Measurements from ENCODE around the gene SPAG8. TPM values are rescaled to one million over a fixed set of nuclear protein-coding genes. Genes with fewer than 3 reads are reported as not detected.

The SPAG8 gene
- total RNA-seq, 1 donor from 2014 or later, result not detected

GRCh38 chr9:35811381-35812024 lies 559 bp downstream of the SPAG8 start:
- peaks cover 11% of the 10 kb centered on the region for H3K27me3 Mint-ChIP-seq (ENCODE audit: unreplicated experiment)
- peak overlapping the region; percentile 75 for H3K4me3 Mint-ChIP-seq (ENCODE audit: unreplicated experiment)
- no peaks in the 10 kb centered on the region for H3K36me3 Mint-ChIP-seq (ENCODE audit: unreplicated experiment)
- H3K4me1 Mint-ChIP-seq (ENCODE audit: low read depth, unreplicated experiment), result peaks cover 31% of the 10 kb centered on the region
- peaks cover 22% of the 10 kb centered on the region for H3K9me3 Mint-ChIP-seq (ENCODE audit: unreplicated experiment)
- peak overlapping the region; percentile 76 for H3K27ac Mint-ChIP-seq (ENCODE audit: unreplicated experiment)
- TF ChIP-seq CTCF (IDR thresholded peaks at IDR 0.05; ENCODE audit: partially characterized antibody, unreplicated experiment), result no peak
- no peak for DNase-seq

GRCh38 chr9:35810122-35810521 lies 1.9 kb downstream of the SPAG8 start:
- no peak overlapping the region for H3K4me3 Mint-ChIP-seq (ENCODE audit: unreplicated experiment)
- peaks cover 15% of the 10 kb centered on the region for H3K9me3 Mint-ChIP-seq (ENCODE audit: unreplicated experiment)
- H3K27me3 Mint-ChIP-seq (ENCODE audit: unreplicated experiment), result peaks cover 9% of the 10 kb centered on the region
- no peak for TF ChIP-seq CTCF (IDR thresholded peaks at IDR 0.05; ENCODE audit: partially characterized antibody, unreplicated experiment)
- DNase-seq, result no peak
- peaks cover 24% of the 10 kb centered on the region for H3K4me1 Mint-ChIP-seq (ENCODE audit: low read depth, unreplicated experiment)
- no peak overlapping the region for H3K27ac Mint-ChIP-seq (ENCODE audit: unreplicated experiment)
- H3K36me3 Mint-ChIP-seq (ENCODE audit: unreplicated experiment), result no peaks in the 10 kb centered on the region

- Mint-ChIP-seq H3K9me3 (ENCODE audit: unreplicated experiment) (peaks cover 9% of the 10 kb centered on the region), H3K4me1 (ENCODE audit: low read depth, unreplicated experiment) (peaks cover 15% of the 10 kb centered on the region), H3K27me3 (ENCODE audit: unreplicated experiment) (peaks cover 3% of the 10 kb centered on the region), H3K27ac (ENCODE audit: unreplicated experiment) (no peak overlapping the region), H3K36me3 (ENCODE audit: unreplicated experiment) (no peaks in the 10 kb centered on the region), H3K4me3 (ENCODE audit: unreplicated experiment) (no peak overlapping the region)
- no peak for DNase-seq
- no peak for TF ChIP-seq CTCF (IDR thresholded peaks at IDR 0.05; ENCODE audit: partially characterized antibody, unreplicated experiment)
These were observed 3.6 kb downstream of the SPAG8 start for GRCh38 chr9:35808433-35808832.

- no peak overlapping the region for H3K4me3 Mint-ChIP-seq (ENCODE audit: unreplicated experiment)
- peaks cover 6% of the 10 kb centered on the region for H3K9me3 Mint-ChIP-seq (ENCODE audit: unreplicated experiment)
- peaks cover 1% of the 10 kb centered on the region for H3K36me3 Mint-ChIP-seq (ENCODE audit: unreplicated experiment)
- no peak overlapping the region for H3K27ac Mint-ChIP-seq (ENCODE audit: unreplicated experiment)
- no peak for TF ChIP-seq CTCF (IDR thresholded peaks at IDR 0.05; ENCODE audit: partially characterized antibody, unreplicated experiment)
- no peak for DNase-seq
- no peaks in the 10 kb centered on the region for H3K27me3 Mint-ChIP-seq (ENCODE audit: unreplicated experiment)
- peaks cover 2% of the 10 kb centered on the region for H3K4me1 Mint-ChIP-seq (ENCODE audit: low read depth, unreplicated experiment)
These were observed 6.0 kb downstream of the SPAG8 start for GRCh38 chr9:35806101-35806500.

GRCh38 chr9:35801328-35802128 lies 10.5 kb downstream of the SPAG8 start:
- H3K9me3 Mint-ChIP-seq (ENCODE audit: unreplicated experiment), result peaks cover 4% of the 10 kb centered on the region
- peaks cover 8% of the 10 kb centered on the region for H3K27me3 Mint-ChIP-seq (ENCODE audit: unreplicated experiment)
- peak overlapping the region; percentile 44 for H3K4me3 Mint-ChIP-seq (ENCODE audit: unreplicated experiment)
- no peak overlapping the region for H3K27ac Mint-ChIP-seq (ENCODE audit: unreplicated experiment)
- peaks cover 14% of the 10 kb centered on the region for H3K36me3 Mint-ChIP-seq (ENCODE audit: unreplicated experiment)
- DNase-seq, result no peak
- TF ChIP-seq CTCF (IDR thresholded peaks at IDR 0.05; ENCODE audit: partially characterized antibody, unreplicated experiment), result no peak
- H3K4me1 Mint-ChIP-seq (ENCODE audit: low read depth, unreplicated experiment), result peaks cover 23% of the 10 kb centered on the region
